Measurements from ENCODE around the gene EIF4G3.
"Not testable (repeated sequence)": the region's sequence is repeated elsewhere in the genome, so short reads cannot be mapped to it uniquely, and the experiment has no call there.

EIF4G3 gene

DNA sequence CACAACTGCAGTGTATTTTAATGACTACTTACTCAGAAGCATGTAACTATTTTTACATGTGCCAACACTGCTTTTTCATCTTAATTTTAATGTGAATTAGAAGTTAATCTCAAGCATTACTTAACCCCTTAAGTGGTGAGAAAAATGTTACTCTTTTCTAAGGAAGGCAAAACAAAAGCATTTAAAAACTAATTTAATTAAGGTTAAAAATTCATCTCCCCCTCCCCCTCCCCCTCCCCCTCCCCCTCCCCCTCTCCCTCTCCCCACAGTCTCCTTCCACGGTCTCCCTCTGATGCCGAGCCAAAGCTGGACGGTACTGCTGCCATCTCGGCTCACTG lies 362.2 kb downstream of the EIF4G3 start:
- no peak for DNase-seq (ENCODE audit: low spot score)

DNA sequence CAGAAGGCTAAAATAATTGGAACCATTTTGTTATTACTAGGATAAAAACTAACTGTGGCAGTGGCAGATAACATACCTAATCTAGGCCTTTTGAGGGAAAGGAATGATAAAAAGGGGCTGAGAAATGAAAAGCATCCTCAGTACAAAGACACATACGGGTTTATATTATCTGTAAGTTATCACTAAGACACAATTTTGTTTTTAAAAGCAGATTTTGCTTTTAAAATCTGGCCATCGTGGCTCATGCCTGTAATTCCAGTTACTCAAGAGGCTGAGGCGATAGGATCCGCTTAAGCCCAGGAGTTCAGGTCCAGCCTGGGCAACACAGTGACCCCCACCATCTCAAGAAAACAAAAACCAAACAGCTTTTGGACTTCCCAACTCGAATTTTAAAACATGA lies 364.8 kb downstream of the EIF4G3 start:
- no peak for DNase-seq (ENCODE audit: low spot score)

DNA sequence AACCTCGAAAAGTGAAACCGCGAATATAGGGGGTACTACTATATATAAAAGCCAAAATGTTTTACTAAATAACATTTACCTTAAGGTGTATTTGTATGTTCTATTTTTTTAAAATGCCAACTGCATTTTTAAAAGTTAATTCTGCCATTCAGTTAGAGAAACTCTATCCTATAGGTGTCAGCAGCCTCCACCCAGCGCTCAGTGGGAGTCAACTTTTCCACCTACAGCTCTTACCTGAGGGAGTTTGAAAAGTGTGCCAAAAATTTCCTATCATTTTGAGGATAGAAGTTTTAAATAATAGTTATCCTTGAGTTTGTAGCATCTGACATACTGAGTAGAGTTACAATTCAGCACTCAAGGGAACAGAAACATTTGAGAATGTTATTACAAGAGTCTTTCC lies 383.5 kb downstream of the EIF4G3 start:
- DNase-seq (ENCODE audit: low spot score): no peak

DNA sequence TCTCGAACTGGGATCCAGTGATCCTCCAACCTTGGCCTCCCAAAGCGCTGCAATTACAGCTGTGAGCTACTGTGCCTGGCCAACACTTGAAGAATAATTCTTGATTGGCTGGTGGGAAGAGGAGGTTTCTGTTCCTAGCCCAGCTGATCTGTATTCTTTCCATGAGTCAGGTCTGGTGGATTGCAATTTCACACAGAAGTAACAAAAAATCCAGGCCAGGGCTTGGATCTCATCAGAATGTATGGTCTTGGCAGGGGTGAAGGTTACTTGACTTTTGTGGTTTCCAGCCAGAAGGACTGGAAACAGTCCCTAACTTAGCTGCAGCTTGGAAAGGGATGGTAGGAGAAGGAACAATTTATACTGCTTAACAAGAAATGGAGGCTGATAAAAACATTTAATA lies 384.5 kb downstream of the EIF4G3 start:
- peak; percentile 82 for DNase-seq (ENCODE audit: low spot score)

DNA sequence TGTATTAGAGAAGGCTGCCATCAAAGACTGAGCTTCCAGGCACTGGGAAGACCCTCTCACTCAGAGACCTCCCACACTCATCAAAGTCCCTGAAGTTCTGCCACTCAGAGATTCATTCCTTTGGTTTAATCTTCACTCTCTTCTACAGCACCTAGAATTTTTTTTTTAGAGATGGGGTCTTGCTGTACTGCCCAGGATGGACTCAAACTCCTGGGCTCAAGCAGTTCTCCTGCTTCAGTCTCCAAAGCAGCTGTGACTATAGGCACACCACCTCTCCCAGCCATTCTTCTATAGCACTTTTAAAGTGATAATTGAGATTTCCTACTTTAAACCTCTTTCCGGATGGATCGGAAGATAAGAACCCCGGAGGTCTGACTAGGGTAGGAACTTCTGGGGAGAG lies 385.9 kb downstream of the EIF4G3 start:
- DNase-seq (ENCODE audit: low spot score): no peak

DNA sequence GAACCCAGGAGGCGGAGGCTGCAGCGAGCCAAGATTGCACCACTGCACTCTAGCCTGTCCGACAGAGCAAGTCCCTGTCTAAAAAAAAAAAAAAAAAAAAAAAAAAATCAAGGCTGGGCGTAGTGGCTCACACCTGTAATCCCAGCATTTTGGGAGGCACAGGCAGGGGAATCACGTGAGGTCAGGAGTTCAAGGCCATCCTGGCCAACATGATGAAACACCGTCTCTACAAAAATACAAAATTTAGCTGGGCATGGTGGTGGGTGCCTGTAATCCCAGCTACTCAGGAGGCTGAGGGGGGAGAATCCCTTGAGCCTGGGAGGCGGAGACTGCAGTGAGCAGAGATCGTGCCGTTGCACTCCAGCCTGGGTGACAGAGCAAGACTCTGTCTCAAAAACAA lies 387.1 kb downstream of the EIF4G3 start:
- DNase-seq (ENCODE audit: low spot score): not testable (repeated sequence)

DNA sequence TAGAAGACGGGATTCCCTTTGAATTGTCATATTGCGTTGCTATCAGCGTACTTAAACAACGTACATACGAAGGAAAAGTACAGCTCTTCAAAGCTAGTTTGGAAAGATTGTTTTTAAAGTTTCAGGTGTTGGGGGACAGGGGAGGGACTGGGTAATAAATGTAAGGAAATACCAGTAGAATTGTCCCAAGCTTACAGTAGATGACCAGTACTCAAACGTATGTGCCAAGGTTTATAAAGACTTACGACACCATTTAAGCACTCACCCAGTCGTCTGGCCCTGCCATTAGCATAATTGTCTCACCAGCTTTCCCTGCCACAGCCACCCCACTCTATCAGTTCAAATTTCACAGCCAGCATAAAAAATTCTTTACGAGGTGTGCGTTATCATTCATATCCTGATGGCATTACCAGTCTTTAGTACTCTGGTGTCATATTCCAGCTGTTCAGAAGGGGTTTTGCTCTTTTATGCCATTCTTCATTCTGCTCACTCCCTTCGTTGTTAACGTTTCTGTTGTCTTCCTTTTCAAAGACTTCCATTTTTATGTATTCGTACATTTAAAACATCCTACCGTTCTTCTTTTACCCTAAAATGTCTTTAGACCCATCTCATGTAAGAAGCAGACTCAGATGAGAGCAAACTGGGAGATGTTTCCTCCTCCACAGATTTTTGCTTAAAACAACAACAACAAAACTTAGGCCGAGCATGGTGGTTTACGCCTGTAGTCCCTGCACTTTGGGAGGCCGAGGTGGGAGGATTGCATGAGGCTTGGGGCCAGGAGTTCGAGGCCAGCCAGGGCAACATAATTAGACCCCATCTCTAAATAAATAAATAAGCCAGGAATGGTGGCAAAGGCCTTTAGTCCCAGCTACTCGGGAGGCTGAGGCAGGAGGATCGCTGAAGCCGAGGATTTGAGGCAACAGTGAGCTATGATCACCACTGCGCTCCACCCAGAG lies 388.6 kb downstream of the EIF4G3 start:
- DNase-seq (ENCODE audit: low spot score): peak; percentile 54

DNA sequence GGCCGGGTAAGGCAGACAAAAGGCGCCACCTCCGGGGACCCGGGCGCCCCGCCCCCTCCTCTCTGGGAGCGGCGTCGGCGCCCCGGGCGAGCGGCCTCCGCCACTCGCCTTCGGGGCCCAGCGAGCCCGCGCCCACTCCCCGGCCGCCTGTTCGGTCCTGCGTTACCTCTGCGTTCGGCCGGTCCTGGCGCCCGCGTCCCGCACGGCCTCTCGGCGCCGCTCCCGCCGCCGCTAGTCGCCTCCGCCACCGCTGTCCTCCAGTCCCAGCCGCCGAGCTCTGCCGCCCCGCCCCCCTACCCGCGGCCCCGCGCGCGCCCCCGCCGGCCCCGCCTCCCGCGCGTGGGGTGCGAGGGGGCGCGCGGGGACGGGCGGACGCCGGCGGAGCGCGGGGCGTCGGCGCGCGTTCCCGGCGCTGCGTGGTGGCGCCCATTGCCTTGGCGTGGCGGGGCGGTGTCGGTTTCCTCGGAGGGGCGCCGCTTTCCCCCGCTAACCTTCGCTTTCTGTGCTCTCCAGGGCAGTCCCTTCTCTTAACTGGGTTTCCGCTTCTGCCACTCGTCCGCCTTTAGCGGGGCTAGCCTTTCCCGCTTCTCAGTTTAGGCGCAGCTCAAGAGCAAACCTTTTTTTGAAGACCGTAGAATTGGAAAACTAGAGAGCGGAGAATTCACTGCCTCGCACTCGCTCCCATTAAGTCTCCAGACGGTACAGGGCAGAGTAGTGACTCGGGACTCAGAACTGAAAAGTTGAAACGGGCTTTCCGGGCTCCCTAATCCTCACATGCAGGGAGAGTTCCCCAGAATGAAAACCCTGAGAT lies 389.5 kb downstream of the EIF4G3 start, which contains the start of gene HP1BP3:
Gene HP1BP3, minus strand, starts transcription at position 279 of the 811 bp plus-strand sequence. CDS start 6,867 bp downstream, outside the sequence.
- DNase-seq (ENCODE audit: low spot score): peak; percentile 96

DNA sequence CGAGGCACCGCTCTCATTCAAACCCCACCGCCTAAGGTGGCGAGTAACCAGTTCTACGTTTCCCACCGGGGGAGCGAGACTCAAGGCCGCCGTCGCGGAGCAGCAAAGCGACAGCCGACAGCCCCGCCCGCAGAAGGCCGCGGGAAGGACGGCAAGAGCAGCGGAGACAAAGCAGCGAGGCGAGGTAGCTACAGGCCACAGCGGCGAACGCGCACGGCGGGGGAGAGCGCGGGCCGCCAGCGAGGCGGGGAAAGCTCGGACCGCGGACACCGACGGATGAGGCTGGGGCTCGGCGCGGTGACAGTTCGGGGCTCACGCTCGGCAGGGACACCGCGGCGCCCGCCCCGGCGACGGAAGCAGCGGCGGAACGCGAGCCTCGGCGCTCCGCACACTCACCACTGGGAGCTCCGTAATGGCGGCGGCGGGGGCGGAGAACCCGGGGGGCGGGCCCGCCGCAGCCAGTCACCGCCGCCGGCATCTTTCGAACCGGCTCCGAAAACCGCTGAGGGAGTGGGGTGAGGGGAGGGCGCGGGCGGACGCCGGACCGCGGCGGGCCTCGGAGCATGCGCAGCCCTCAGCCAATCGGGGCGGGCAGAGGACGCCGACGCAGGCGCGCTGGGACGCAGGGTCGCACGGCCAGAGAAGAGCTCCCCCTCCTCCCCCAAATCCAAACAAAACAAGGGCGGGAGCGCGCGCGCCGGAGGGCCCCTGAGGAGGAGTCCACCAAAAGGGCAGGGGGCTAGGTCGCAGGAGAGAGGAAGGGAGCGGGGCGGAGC lies 390.3 kb downstream of the EIF4G3 start:
- peak; percentile 99 for DNase-seq (ENCODE audit: low spot score)

DNA sequence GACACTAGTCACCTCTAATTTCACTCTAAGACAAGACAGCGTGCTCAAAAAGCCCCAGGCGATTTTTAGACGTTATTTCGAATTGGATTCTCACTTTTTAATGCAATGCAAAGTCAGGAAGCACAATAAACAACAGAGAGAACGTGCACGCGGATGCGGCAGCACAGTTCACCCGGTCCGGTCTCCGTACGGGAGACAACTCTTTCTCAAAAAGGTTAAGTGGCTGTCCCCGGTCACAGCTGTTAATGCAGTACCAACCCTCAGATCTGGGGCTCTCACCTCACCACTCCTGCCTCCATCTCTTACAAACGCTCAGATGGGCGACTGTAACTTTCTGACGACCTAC lies 390.8 kb downstream of the EIF4G3 start:
- no peak for DNase-seq (ENCODE audit: low spot score)

DNA sequence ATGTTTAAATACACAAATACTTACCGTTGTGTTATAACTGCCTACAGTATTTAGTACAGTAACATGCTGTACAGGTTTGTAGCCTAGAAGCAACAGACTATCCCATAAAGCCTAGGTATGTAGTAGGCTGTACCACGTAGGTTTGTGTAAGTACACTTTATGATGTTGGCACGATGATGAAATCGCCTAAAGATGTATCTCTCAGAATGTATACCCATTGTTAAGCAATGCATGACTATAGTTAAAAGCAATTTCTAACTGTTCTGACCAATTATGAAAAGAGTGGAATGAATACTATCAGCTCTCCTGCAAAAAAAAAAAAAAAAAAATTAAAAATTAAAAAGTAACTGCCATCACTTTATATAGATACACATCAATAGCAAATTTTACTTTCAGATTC lies 401.0 kb downstream of the EIF4G3 start:
- no peak for DNase-seq (ENCODE audit: low spot score)

DNA sequence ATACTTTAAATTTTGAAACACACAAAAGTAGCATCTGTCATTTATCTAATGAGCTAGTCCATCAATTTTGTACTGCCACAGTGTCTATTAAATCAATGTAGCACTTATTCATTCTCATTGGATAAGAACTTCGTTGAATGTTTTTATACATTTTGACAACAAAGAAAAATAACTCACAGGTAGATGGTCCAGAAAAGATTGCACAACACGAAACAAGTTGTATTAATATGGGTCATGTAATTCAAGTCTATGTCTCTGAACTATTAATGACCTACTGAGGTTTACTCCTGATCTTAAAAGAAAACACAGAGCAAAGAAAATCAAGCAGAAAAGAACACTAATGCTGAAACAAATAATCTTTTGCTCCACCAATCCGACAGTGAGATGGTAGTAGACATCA lies 404.9 kb downstream of the EIF4G3 start:
- DNase-seq (ENCODE audit: low spot score): no peak

DNA sequence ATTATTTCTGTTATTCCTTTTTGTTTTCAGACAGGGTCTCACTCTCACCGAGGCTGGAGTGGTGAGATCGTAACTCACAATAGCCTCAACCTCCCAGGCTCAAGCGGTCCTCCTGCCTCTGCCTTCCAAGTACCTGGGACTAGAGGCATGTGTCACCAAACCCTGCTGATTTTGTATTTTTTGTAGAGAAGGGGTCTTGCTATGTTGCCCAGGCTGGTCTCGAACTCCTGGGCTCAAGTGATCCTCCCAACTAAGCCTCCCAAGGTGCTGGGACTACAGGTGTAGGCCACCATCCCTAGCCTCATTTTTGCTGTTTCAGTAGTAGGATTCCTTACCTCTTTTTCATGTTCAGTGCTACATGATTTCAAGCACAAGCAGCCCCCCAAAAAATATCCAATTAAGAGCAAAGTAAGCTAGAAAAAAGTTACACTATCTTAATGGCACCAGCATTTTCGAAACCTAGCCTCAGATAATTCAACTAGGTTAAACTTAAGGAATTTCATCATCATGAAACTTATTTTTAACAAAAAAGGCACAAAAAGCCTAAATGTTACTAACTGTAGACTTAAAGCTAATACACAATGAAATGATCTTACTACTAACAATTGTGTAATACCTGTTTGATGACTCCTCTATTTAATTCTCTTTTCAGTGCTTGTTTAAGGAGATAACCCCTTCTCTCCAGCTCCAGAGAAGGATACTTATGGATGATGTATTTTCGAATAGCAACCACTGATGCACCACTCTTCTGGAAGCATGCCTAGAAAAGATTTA lies 406.2 kb downstream of the EIF4G3 start:
- no peak for DNase-seq (ENCODE audit: low spot score)

DNA sequence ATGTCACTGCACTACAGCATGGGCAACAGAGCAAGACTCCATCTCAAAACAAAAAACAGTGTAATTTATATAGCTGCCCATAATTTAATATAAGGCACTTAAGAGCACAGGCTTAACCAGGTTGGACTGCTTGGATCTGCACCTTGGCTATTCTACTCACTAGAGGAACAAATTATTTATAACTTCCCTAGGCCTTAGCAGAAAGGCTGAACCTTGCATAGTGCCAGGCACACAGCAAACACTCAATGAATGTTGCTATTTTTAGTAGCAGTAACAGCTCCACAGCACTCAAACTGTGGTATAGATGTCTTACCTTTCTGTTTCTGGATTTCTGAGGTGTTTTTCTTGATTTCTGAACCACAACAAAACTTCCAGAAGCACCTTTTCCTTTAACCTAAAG lies 409.4 kb downstream of the EIF4G3 start:
- no peak for DNase-seq (ENCODE audit: low spot score)

DNA sequence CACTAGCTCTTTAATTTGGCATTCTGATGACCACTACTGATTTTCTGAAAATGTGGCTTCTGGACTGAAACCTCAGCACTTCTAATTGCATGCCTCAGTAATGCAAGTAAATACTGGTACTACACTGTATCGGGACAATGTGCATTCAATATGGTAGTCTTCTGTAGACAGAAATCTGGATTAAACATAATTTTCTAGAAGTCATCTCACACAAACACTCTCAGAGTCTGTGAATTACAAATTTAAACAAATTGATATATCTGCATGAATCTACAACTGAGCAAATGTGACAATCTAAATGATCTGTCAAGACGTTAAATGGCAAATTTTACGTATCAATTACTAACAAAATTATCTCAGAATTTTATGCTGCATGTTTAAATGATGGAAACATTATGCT lies 413.3 kb downstream of the EIF4G3 start:
- DNase-seq (ENCODE audit: low spot score): no peak

DNA sequence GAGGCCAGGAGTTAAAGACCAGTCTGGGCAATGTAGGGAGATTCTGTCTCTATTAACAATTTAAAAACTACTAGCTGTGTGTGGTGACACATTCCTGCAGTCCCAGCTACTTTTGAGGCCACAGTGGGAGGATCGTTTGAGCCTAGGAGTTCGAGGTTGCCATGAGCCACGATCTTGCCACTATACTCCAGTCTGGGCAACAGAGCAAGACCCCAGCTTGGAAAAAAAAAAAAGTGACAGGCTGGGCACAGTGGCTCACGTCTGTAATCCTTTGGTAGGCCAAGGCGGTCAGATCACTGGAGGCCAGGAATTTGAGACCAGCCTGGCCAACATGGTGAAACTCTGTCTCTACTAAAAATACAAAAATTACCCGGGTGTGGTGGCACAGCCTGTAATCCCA lies 416.4 kb downstream of the EIF4G3 start:
- DNase-seq (ENCODE audit: low spot score): no peak
